Right cardiac atrium (tissue), 5 donors: Measurements from ENCODE around the gene SLC48A1. TPM values are rescaled to one million over a fixed set of nuclear protein-coding genes. Genes with fewer than 3 reads are reported as not detected.

Source experiments
- ATAC-seq, 2 donors: fragments of 200-7000 bp; cut with Tn5 transposase; one replicate each; pipeline versions ENCODE4 v1.8.0 to v1.9.1; 2020; ENCODE audit warnings: moderate library complexity in 2 of 2, mild to moderate bottlenecking in 1 of 2
- DNase-seq, 3 donors: peaks; one replicate each; pipeline ENCODE4 v3.0.0-alpha.2; 2020
- H3K27ac ChIP-seq: one replicate; pipeline ENCODE4 v1.5.1; 2013; ENCODE audit warnings: mild to moderate bottlenecking, low read length, control low read depth, moderate library complexity
- H3K27me3 ChIP-seq: one replicate; pipeline ENCODE4 v1.6.1; 2013; ENCODE audit not compliant: control insufficient read depth, insufficient read depth
- H3K4me1 ChIP-seq: one replicate; pipeline ENCODE4 v1.6.1; 2013; ENCODE audit warnings: low read length; ENCODE audit not compliant: control insufficient read depth, insufficient read depth
- H3K4me3 ChIP-seq: one replicate; pipeline ENCODE4 v1.5.1; 2013; ENCODE audit warnings: low read length, control low read depth
- H3K9me3 ChIP-seq: one replicate; pipeline ENCODE4 v1.6.1; 2013; ENCODE audit warnings: low read length; ENCODE audit not compliant: control insufficient read depth
- WGBS: extraction: QIAGEN DNeasy Blood & Tissue Kit; methylation state at CpG from one replicate; pipeline ENCODE4 v1.1.7; 2013; 5-methylcytosine and 5-hydroxymethylcytosine counted together
- intact Hi-C, 4 donors: fragments of 100-400 bp; cut with DNase I; formaldehyde crosslinking; loops; one replicate each; pipeline versions ENCODE4 v1.11.0 to v1.14.0; 2022 to 2023
- polyA plus RNA-seq: library from polyadenylated mRNA; stranded (reverse); fragments of 200-250 nt; gene quantifications from one replicate; pipeline ENCODE4 v1.2.3, GENCODE V29; 2013
- total RNA-seq, 4 donors: library from RNA; stranded (reverse); fragmentation: NEBNext Ultra II Directional; extraction: Animal tissue kit (Norgen Biotek cat#: 25700); gene quantifications; one replicate each; pipeline ENCODE4 v1.2.1, GENCODE V29; 2021
- donor health status: healthy with polysubstance abuse.
- donor health status: DM: no; HTN: yes; CAD: no.
- donor health status: DM: no; HTN: no; CAD: no.
- donor health status: DM: no; HTN: yes; CAD: no; lungs with severe emphysema.
- donor health status: DM: yes; HTN: yes; CAD: no.

The SLC48A1 gene
- total and polyA plus RNA-seq, 5 donors = 22.0 to 30.1 (median 27.3) TPM

GRCh38 chr12:47787596-47788319 lies 14.7 kb downstream of the SLC48A1 start:
- Histone ChIP-seq H3K27me3 (no peaks in the 10 kb centered on the region), H3K9me3 (no peaks in the 10 kb centered on the region), H3K4me1 (no peaks in the 10 kb centered on the region), H3K27ac (no peak overlapping the region), H3K4me3 (no peak overlapping the region)
- intact Hi-C loops = loop anchor here in 1 of 4 donors (10.0 kb wide), 1 partner anchor 47 kb away; no protein-coding TSS in a partner anchor
- no peak for ATAC-seq
- WGBS = 78% methylated on average over 14 of the region's 14 CpGs
- DNase-seq = peak in 2 of 3 donors; percentile 42 to 52

- Histone ChIP-seq H3K4me3 (no peak overlapping the region), H3K4me1 (no peaks in the 10 kb centered on the region), H3K27ac (no peak overlapping the region), H3K27me3 (no peaks in the 10 kb centered on the region), H3K9me3 (no peaks in the 10 kb centered on the region)
- ATAC-seq (no peak), DNase-seq (peak in 2 of 3 donors; percentile 11 to 26)
- intact Hi-C loops = loop anchor here in 1 of 4 donors (10.0 kb wide), 1 partner anchor 46 kb away; no protein-coding TSS in a partner anchor
- WGBS = 86% methylated on average over 5 of the region's 5 CpGs
Observed at GRCh38 chr12:47789141-47789540, 16.1 kb downstream of the SLC48A1 start.

- DNase-seq = peak; percentile 6 to 51 (median 47)
- intact Hi-C loops = loop anchor here in 1 of 4 donors (10.0 kb wide), 1 partner anchor 45 kb away; no protein-coding TSS in a partner anchor
- Histone ChIP-seq H3K27ac (no peak overlapping the region), H3K27me3 (no peaks in the 10 kb centered on the region), H3K4me1 (no peaks in the 10 kb centered on the region), H3K9me3 (no peaks in the 10 kb centered on the region), H3K4me3 (no peak overlapping the region)
- 87% methylated on average over 22 of the region's 22 CpGs for WGBS
- ATAC-seq = no peak
Observed at GRCh38 chr12:47789712-47790489, 16.9 kb downstream of the SLC48A1 start.

GRCh38 chr12:47790676-47791350 lies 17.8 kb downstream of the SLC48A1 start:
- no peak for ATAC-seq
- peak; percentile 12 to 43 (median 34) for DNase-seq
- Histone ChIP-seq H3K4me3 (no peak overlapping the region), H3K27me3 (no peaks in the 10 kb centered on the region), H3K9me3 (no peaks in the 10 kb centered on the region), H3K4me1 (no peaks in the 10 kb centered on the region), H3K27ac (no peak overlapping the region)
- 90% methylated on average over 20 of the region's 20 CpGs for WGBS
- intact Hi-C loops = no loop called here

GRCh38 chr12:47791351-47791746 lies 18.3 kb downstream of the SLC48A1 start:
- H3K27ac ChIP-seq = no peak overlapping the region
- no peak for ATAC-seq
- intact Hi-C loops = no loop called here

DNA sequence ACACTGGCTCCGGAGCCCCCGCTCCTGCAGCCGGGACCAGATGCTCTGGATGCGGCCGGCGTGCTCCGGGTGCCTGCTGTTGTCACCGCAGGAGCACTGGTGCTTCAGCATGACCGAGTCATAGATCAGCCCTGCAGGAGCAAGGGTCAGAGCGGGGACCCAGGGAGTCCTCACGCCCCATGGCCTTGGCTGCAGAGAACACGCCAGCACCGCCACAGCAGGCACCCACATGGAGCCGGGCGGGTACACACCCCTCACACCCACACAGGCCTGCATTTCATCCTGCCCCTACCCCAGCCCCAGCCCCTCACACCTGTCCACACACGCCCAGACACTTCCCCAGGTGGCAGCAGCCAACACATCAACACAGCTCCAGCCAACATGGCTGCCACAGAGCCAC lies 18.8 kb downstream of the SLC48A1 start:
- intact Hi-C loops = no loop called here
- Histone ChIP-seq H3K27ac (no peak overlapping the region), H3K9me3 (no peaks in the 10 kb centered on the region), H3K4me3 (no peak overlapping the region), H3K27me3 (no peaks in the 10 kb centered on the region), H3K4me1 (no peaks in the 10 kb centered on the region)
- 91% methylated on average over 16 of the region's 16 CpGs for WGBS
- ATAC-seq (no peak), DNase-seq (peak in 2 of 3 donors; percentile 48 to 59)

More at GRCh38 chr12:47791351-47791746, 18.3 kb downstream of the SLC48A1 start:
- H3K4me3 ChIP-seq = no peak overlapping the region
- peak; percentile 8 to 42 (median 40) for DNase-seq
- H3K27me3 ChIP-seq = no peaks in the 10 kb centered on the region
- no peaks in the 10 kb centered on the region for H3K4me1 ChIP-seq
- no peaks in the 10 kb centered on the region for H3K9me3 ChIP-seq
- WGBS = 89% methylated on average over 14 of the region's 14 CpGs

- H3K4me1 ChIP-seq = no peaks in the 10 kb centered on the region
- intact Hi-C loops = no loop called here
- H3K4me3 ChIP-seq = no peak overlapping the region
- no peak overlapping the region for H3K27ac ChIP-seq
- no peaks in the 10 kb centered on the region for H3K9me3 ChIP-seq
- WGBS = 80% methylated on average over 15 of the region's 15 CpGs
- ATAC-seq (no peak), DNase-seq (peak in 2 of 3 donors; percentile 49)
- H3K27me3 ChIP-seq = no peaks in the 10 kb centered on the region
Observed at GRCh38 chr12:47793015-47793681, 20.1 kb downstream of the SLC48A1 start.

GRCh38 chr12:47794679-47795078 lies 21.6 kb downstream of the SLC48A1 start:
- WGBS = 91% methylated on average over 9 of the region's 9 CpGs
- no peak overlapping the region for H3K27ac ChIP-seq

GRCh38 chr12:47795121-47795813 lies 22.2 kb downstream of the SLC48A1 start:
- ATAC-seq = no peak
- intact Hi-C loops = loop anchor here in 1 of 4 donors (5.0 kb wide), 1 partner anchor 42 kb away; no protein-coding TSS in a partner anchor
- 93% methylated on average over 21 of the region's 21 CpGs for WGBS

More at GRCh38 chr12:47794679-47795078, 21.6 kb downstream of the SLC48A1 start:
- no peaks in the 10 kb centered on the region for H3K9me3 ChIP-seq
- intact Hi-C loops = loop anchor here in 1 of 4 donors (5.0 kb wide), 1 partner anchor 43 kb away; no protein-coding TSS in a partner anchor
- H3K4me3 ChIP-seq = no peak overlapping the region
- peak in 2 of 3 donors; percentile 38 to 44 for DNase-seq
- no peaks in the 10 kb centered on the region for H3K27me3 ChIP-seq
- ATAC-seq = no peak
- H3K4me1 ChIP-seq = peaks cover 7% of the 10 kb centered on the region

More at GRCh38 chr12:47795121-47795813, 22.2 kb downstream of the SLC48A1 start:
- Histone ChIP-seq H3K4me1 (peaks cover 13% of the 10 kb centered on the region), H3K27me3 (no peaks in the 10 kb centered on the region), H3K27ac (no peak overlapping the region), H3K4me3 (no peak overlapping the region), H3K9me3 (no peaks in the 10 kb centered on the region)
- peak in 2 of 3 donors; percentile 34 to 64 for DNase-seq
